Vagina (tissue), 2 donors: ENCODE results near the gene MIPEP.

Source experiments
- CTCF ChIP-seq, 3 experiments: fragments of 450-650 bp in 2 of 3; fragments of 200-600 bp in 1 of 3; sonication (generic) in 1 of 3; IDR thresholded peaks; one replicate each; pipeline ENCODE4 v1.5.1; 2017 to 2019; ENCODE audit warnings: antibody characterized with exemption in 3 of 3, mild to moderate bottlenecking in 2 of 3, moderate library complexity in 2 of 3
- POLR2A ChIP-seq, 2 donors: fragments of 450-650 bp; IDR thresholded peaks; one replicate each; pipeline ENCODE4 v1.6.1; 2017; ENCODE audit warnings: antibody characterized with exemption in 2 of 2, mild to moderate bottlenecking in 2 of 2, moderate library complexity in 2 of 2
- POLR2AphosphoS5 ChIP-seq, 2 donors: sonication (generic); formaldehyde crosslinking; IDR thresholded peaks; one replicate each; pipeline ENCODE4 v1.9.0; 2017; ENCODE audit warnings: antibody characterized with exemption in 2 of 2, mild to moderate bottlenecking in 2 of 2, low read depth in 1 of 2; ENCODE audit not compliant: insufficient read depth in 1 of 2

GRCh38 chr13:23919006-23919405, 29.8 kb upstream of the MIPEP start:
- TF ChIP-seq POLR2A (IDR thresholded peaks at IDR 0.05) (no peak), CTCF (IDR thresholded peaks at IDR 0.05) (no peak), POLR2AphosphoS5 (IDR thresholded peaks at IDR 0.05; ENCODE audit: insufficient read depth in 1 of 2, low read depth in 1 of 2) (no peak)
